ENCODE data around the gene MARK3. TPM values are rescaled to one million over a fixed set of nuclear protein-coding genes. Genes with fewer than 3 reads are reported as not detected.

The MARK3 gene
- total and polyA plus RNA-seq, 2 of the 13 experiments (the other 11 are each of a cell fraction or from before 2014, with no cell fraction given): 47.7 to 56.6 TPM

- no peak for ATAC-seq
- intact Hi-C loops (cut with micrococcal nuclease; ENCODE audit: unreplicated experiment): no loop called here
- peaks cover 15% of the 10 kb centered on the region for H3K79me2 ChIP-seq (ENCODE audit: insufficient read depth, low read length)
- peaks cover 4 to 18% of the 10 kb centered on the region in 2 experiments; a peak in 3 of 5 replicates for H3K36me3 ChIP-seq (replicated peaks in 1 of 2; ENCODE audit: control insufficient read depth in 1 of 2, insufficient read depth in 2 of 2, low read length in 2 of 2)
- DNase-seq (ENCODE audit: low spot score): no peak
- ChIA-PET CTCF (ENCODE audit: low intra/inter-chr PET ratio, low total read pairs) (no interaction called here), POLR2A (interaction anchor here (1.3 kb wide), 1 partner anchor 116 kb away, joined by 3 read pairs; the partner anchor contains the start of gene EIF5)
- no peak overlapping the region for H3K27ac ChIP-seq (ENCODE audit: extremely low read length, insufficient read depth, low read length)
- FAIRE-seq: no peak
- peaks cover 4% of the 10 kb centered on the region; the same call in 1 of the 2 replicates for H4K20me1 ChIP-seq (ENCODE audit: insufficient read depth, low read length)
- H3K9ac ChIP-seq (ENCODE audit: insufficient read depth, low read depth, low read length): no peak overlapping the region
- H3K9me3 ChIP-seq (ENCODE audit: low read length): no peaks in the 10 kb centered on the region
- no peak overlapping the region for H2AFZ ChIP-seq (ENCODE audit: low read length)
- WGBS (ENCODE audit: low lambda C conversion rate): 97% methylated on average over 2 of the region's 2 CpGs
- H3K27me3 ChIP-seq (ENCODE audit: control insufficient read depth in 1 of 2, insufficient read depth in 2 of 2, low read length in 2 of 2): no peaks in the 10 kb centered on the region
- H3K4me3 ChIP-seq (replicated peaks in 1 of 3; ENCODE audit: insufficient read depth in 1 of 3, low read depth in 2 of 3, low read length in 3 of 3): no peak overlapping the region
- in situ Hi-C loops (cut with HindIII; ENCODE audit: extremely low pct_ligation_motif_present, low pct_unique_long_range_greater_than_20kb): no loop called here
- no peak overlapping the region for H3K4me2 ChIP-seq (ENCODE audit: low read depth, low read length)
- peaks cover 16% of the 10 kb centered on the region for H3K4me1 ChIP-seq (ENCODE audit: insufficient read depth, low read length)
- BruUV-seq (replicated peaks): no TSS peak
- TF ChIP-seq HMG20A (CRISPR knock-in tag; IDR thresholded peaks at IDR 0.05; ENCODE audit: borderline replicate concordance) (no peak), ZNF18 (CRISPR knock-in tag; IDR thresholded peaks at IDR 0.05; ENCODE audit: insufficient replicate concordance) (no peak), ZNF318 (CRISPR knock-in tag; IDR thresholded peaks at IDR 0.05) (no peak), KDM1A (CRISPR knock-in tag; IDR thresholded peaks at IDR 0.05) (no peak), MXD1 (CRISPR knock-in tag; IDR thresholded peaks at IDR 0.05) (no peak), ZNF841 (CRISPR knock-in tag; IDR thresholded peaks at IDR 0.05; ENCODE audit: borderline replicate concordance) (no peak), ZNF329 (CRISPR knock-in tag; IDR thresholded peaks at IDR 0.05; ENCODE audit: low read depth) (no peak), ZNF747 (CRISPR knock-in tag; IDR thresholded peaks at IDR 0.05; ENCODE audit: borderline replicate concordance) (no peak), PRPF4 (IDR thresholded peaks at IDR 0.05; ENCODE audit: low read depth, low read length, poor library complexity, severe bottlenecking) (no peak), ZNF607 (CRISPR knock-in tag; IDR thresholded peaks at IDR 0.05; ENCODE audit: borderline replicate concordance) (no peak), CSRNP2 (CRISPR knock-in tag; conservative IDR thresholded peaks at IDR 0.05; ENCODE audit: low read depth) (no peak), ZSCAN30 (CRISPR knock-in tag; IDR thresholded peaks at IDR 0.05) (no peak), SMAD3 (CRISPR knock-in tag; IDR thresholded peaks at IDR 0.05) (no peak)
Measured at GRCh38 chr14:103450416-103450815, 65.2 kb downstream of the MARK3 start.
